Ovary (tissue), 3 donors: ENCODE results near the gene ACSF3.

Experiments
- CTCF ChIP-seq, 3 donors: fragments of 450-650 bp in 2 of 3; fragments of 200-600 bp in 1 of 3; IDR thresholded peaks; one replicate each; pipeline versions ENCODE4 v1.5.1 to v1.8.0; 2016 to 2022; ENCODE audit warnings: antibody characterized with exemption in 3 of 3, mild to moderate bottlenecking in 1 of 3
- EP300 ChIP-seq: sonication (generic); formaldehyde crosslinking; IDR thresholded peaks from one replicate; pipeline ENCODE4 v1.6.1; 2017; ENCODE audit warnings: antibody characterized with exemption
- POLR2A ChIP-seq: fragments of 450-650 bp; IDR thresholded peaks from one replicate; pipeline ENCODE4 v1.6.1; 2017; ENCODE audit warnings: antibody characterized with exemption, mild to moderate bottlenecking, moderate library complexity
- donor health status: DM: no; HTN: no; CAD: no.

- no peak for TF ChIP-seq POLR2A
- no peak for TF ChIP-seq CTCF (IDR thresholded peaks at IDR 0.05)
- no peak for TF ChIP-seq EP300
These were observed 89.8 kb downstream of the ACSF3 start for GRCh38 chr16:89183463-89183862.
